HL-60 (cell line): ENCODE measurements around the gene ODAPH.

ENCODE experiments used
- CTCF ChIP-seq: IDR thresholded peaks from one replicate; pipeline ENCODE4 v1.5.1; 2011; ENCODE audit warnings: low read length, control low read depth, inconsistent platforms; ENCODE audit not compliant: insufficient read depth
- POLR2AphosphoS5 ChIP-seq: IDR thresholded peaks from 2 replicates; pipeline ENCODE4 v1.6.1; 2012; ENCODE audit warnings: low read depth

DNA sequence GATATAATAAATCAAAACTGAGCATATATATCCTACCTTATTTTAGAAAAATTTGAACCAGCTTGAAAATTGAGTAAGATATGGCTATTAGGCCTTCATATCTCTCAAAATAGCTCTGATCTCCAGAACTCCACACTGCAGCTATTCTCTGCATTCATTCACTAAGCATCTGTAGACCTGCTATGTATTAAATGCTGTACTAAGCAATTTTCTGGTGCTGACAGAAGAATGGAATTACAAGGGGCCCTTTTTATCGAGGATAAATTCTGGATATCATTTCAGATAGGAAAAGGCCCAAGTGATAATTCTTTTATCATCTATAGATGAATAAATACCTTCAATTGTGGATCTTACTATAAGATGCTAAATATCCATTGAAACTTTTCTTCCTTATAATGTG, 39.7 kb upstream of the ODAPH start:
- no peak for TF ChIP-seq CTCF
- no peak for TF ChIP-seq POLR2AphosphoS5
